Superior temporal gyrus (tissue), 1 donor: ENCODE measurements around the gene RTKN.
"Not testable (repeated sequence)": the region's sequence is repeated elsewhere in the genome, so short reads cannot be mapped to it uniquely, and the experiment has no call there.

Experiments
- DNase-seq: peaks from one replicate; pipeline ENCODE4 v3.0.0-alpha.2; 2016; ENCODE audit errors: extremely low spot score

The RTKN gene, protein sequence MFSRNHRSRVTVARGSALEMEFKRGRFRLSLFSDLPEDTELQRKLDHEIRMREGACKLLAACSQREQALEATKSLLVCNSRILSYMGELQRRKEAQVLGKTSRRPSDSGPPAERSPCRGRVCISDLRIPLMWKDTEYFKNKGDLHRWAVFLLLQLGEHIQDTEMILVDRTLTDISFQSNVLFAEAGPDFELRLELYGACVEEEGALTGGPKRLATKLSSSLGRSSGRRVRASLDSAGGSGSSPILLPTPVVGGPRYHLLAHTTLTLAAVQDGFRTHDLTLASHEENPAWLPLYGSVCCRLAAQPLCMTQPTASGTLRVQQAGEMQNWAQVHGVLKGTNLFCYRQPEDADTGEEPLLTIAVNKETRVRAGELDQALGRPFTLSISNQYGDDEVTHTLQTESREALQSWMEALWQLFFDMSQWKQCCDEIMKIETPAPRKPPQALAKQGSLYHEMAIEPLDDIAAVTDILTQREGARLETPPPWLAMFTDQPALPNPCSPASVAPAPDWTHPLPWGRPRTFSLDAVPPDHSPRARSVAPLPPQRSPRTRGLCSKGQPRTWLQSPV

DNA sequence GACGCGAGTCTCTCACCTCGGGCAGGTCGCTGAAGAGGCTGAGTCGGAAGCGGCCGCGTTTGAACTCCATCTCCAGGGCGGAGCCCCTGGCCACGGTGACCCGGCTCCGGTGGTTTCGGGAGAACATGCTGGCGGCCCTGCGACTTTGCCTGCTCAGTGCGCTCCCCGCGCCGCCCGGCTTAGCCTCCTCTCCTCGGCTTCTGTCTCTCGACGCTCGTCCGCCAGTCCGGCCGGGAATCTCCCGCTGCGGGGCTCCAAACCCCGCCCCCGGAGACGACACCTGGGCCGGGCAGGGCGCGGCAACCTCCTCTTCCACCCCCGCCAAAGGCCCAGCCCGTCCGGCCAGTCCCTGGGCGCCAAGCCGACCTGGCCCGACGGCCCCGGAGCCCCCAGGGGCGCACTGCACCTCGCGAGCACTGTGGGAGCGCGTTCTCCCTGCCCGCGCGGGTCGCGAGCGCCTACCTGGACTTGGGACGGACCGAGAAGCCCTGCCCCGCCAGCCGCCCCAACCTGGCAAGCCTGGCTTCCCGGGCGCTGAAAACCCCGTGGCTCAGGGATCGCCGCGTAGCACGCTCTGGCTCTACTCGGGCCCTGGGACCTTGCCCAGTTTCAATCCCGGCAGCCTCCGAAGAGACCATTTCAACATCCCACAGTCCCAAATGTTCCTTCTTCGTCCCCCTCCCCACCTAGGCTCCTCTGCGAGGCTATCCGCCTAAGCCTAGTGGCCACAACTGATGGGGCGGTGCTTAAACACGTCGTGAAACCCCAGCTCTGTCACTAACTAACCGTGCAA, at the start of gene RTKN:
TSS of gene RTKN (minus strand) at position 248 of the 793 bp plus-strand sequence. CDS start at position 127, 121 bp downstream.
- no peak for DNase-seq

DNA sequence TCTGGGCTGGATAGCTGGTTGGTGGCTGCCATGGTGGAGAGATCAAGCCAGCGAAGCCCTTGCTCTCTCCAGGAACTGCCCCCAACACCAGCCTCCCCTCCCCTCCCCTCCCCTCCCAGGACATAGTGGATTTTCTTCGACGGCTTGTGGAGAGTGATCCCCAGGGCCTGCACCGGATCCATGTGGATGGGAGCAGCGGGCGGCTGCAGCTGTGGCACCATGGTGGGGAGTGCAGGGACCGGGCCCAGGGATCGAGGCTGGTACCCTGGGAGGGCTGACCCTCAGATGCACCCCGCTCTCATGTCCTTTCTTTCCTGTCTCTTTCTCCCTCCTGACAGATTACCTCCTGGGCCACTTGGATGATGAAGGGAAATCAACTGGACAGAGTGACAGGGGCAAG, 48.2 kb upstream of the RTKN start:
- DNase-seq, result no peak

DNA sequence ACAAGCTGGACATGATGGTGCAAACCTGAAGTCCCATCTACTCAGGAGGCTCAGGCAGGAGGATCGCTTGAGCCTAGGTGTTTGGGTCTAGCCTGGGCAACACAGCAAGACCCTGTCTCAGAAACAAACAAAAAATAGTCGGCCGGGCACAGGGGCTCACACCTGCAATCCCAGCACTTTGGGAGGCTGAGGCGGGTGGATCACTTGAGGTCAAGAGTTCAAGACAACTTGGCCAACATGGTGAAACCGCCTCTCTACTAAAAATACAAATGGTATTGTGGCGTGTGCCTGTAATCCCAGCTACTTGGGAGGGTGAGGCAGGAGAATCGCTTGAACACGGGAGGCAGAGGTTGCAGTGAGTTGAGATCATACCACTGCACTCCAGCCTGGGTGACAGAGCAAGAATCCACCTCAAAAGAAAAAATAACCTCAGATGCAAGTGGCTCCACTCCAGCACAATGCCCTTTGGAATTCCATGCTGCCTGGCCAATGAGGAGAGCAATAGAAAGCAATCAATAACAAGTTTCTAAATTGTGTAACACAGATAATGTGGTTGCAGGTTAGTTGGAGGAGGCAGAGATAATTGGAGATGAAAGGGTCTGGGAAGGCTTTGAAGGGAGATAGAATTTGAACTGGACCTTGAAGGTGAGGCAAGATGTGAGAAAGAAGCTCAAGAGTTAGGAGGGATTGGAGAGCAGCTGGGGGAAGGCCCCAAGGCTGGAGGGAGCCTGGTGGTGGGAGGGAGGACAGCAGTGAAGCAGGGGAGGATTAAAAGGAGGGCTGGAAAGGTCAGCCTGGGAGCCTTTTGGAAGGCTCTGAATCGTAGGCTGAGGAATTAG, 47.1 kb upstream of the RTKN start:
- DNase-seq, result no peak

DNA sequence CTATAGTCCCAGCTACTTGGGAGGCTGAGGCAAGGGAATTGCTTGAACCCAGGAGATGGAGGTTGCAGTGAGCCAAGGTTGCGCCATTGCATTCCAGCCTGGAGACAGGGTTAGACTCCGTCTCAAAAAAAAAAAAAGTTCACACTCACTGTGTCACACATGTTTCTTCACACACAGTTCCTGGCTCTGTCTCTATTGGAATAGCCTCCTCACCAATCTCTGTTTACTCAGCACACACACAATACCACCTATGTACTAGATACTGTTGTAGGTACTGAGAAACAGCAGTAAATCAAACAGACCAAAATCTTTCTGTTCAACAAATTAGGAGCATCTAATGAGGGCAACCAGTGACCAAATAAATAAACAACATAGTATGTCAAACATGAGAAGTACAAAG, 44.4 kb upstream of the RTKN start:
- no peak for DNase-seq

DNA sequence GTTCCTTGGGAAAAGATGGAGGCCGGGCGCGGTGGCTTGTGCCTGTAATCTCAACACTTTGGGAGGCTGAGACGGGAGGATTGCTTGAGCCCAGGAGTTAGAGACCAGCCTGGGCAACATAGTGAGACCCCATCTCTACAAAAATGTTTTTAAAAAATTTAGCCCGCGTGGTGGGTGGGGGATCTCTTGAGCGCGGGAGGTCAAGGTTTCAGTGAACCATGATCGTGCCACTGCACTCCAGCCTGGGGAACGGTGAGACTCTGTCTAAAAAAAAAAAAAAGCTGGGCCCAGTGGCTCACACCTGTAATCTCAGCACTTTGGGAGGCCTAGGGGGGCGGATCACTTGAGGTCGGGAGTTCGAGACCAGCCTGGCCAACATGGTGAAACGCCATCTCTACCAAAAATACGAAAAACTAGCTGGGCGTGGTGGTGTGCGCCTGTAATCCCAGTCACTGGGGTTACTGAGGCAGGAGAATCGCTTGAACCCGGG, 42.0 kb upstream of the RTKN start:
- DNase-seq, result not testable (repeated sequence)

DNA sequence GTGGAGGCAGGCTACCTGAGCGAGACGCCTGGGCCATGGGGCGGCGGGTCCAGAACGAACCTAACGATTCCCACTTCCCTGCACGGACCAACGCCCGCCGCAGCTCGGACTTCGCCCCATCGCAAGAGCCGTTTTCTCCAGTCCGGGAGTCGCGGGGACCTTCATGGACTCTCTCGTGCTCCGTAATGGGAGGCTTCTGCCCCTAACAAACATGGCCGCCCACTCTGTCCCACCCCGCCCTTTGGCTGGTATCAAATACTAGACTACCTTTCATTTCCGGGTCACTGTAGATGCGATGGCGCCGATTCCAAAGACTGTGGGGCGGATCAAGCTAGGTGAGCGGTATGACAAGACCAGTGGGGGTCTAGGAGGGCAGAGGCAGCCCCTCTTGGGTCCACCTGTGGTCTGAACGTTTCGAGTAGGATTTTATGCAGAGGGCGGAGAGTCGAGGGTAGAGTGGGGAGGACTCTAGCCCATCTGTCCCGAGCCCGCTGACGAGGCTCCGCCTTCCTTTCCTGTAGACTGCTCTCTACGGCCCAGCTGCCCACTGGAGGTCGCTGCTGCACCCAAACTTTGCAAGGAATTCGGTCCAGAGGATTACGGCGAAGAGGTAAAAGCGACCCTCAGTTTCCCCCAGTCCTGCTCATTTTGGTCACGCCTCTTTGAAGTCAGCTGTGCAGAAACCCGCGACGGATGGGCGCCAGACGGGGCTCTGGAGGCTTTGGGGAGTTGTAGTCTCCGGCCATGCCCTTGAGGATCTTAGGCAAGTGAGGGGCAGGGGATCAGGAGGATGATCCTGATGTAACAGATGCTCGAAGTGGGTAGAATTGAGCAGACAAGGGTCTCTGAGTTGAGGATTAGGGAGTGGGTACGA, 41.3 kb upstream of the RTKN start, which contains the start of the genes CCDC142 and TTC31:
TSS of gene CCDC142 (minus strand) at position 198 of the 874 bp plus-strand sequence. CDS start at position 37, 161 bp downstream.
TSS of gene TTC31 (plus strand) at position 281 of the 874 bp plus-strand sequence. CDS start at position 296, 15 bp downstream.
- peak; percentile 99 for DNase-seq

DNA sequence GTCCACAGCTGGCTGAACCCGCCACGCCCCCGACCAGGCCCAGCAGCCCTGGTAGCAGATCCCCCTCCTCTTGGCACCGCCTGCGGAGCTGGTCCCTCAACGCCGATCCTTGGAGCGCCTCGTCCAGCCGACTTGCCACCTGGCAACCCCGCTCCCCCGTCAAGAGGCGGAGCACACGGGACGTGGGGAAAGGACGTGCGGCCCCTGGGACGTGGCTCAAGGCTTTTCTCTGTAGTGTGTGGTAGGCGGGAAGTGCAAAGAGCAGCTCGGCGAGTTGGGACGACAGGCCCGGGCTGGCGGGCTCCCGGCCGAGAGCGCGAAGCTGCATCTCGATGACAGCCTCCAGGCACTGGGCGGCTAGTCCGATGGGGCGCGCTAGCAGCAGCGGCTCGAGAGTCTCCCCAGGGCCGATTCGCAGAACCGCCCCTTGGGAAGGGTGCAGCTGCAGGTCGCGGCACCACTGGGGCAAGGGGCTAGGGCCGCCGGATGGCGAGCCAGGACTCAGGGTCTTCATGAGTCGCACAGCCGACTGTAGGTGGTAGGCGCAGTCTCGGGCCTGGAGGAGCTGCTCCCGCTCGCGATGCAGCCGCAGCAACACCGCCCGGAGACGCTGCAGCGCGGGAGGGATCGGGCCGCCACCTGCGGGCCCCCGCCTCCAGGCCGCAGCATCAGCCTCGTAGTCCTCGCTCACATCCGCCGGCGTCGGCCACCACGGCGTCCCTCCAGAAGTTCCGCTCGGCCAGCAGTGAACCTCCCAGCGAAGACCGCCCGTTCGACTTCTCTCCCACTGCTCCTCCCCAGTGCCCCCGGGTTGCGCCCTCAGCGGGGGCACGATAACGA, 40.4 kb upstream of the RTKN start:
- peak; percentile 10 for DNase-seq

DNA sequence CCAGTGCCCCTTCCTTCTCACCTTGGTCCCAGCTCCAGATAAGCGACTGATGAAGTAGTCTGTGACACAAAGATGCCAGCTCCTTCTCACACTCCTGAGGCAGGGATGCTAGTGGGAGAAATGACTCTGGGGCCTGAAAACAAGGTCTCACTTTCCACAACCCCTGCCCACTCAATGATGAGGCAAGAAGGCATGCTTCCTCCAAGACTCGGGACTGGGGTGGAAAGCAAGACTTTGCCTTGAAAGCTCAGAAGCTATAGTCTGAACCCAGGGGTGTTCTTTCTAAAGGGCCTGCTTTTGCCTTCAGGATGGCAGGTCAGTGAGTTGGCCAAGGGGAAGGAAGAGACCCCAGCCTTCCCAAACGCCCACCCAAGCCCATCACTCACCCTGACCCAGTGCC, 39.7 kb upstream of the RTKN start:
- DNase-seq, result no peak

DNA sequence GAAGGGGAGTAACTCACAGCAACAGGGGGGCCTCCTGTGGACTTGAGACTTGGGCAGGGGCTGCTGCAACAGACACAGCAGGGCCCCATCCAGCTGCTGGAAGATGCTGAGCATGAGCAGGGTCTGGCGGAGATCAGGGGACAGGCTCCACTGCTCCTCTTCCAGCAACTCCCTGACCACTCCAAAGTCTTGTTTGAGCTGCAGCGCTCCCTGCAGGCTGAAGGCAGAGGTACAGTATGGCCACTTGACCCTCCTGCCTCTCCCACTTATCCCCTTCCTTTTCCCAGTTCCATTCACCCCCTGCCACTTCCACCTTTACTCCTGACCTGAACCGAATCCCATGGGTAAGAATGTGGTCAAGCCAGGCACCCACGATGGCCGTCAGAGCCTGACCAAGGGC, 33.2 kb upstream of the RTKN start:
- DNase-seq, result no peak

DNA sequence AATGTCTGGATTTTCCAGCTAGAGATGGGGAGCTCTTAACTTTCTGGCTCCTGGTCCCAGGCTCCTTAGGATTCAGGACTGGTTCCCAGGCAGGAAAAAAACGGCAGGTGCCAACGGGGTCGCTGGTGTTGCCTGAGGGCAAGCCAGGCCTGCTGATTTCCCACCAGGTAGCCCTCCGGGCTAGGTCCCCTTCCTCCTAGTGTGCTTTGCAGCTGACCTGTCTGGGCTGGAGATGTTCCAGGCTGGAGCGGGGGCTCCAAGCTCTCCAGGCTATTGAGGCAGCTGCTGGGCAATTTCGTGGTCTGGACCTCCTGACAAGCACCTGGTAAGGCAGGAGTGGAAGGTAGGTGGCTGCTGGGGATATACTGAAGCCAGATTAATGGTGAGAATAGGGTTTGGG, 32.7 kb upstream of the RTKN start:
- no peak for DNase-seq

DNA sequence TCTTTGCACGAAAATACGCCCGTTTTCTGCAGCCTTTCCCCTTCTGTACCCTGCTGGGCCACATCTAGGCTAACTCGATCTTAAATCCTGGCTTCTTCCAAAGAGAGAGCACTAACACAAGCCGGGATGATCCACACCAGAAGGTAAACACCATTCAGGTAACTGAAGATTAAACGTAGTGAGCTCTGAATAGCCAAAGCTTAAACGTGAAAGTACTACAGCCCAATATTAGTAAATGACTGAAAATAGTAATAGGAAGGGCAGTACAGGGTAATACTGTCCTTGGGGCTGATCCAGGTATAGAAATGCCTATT, 31.2 kb upstream of the RTKN start:
- no peak for DNase-seq

DNA sequence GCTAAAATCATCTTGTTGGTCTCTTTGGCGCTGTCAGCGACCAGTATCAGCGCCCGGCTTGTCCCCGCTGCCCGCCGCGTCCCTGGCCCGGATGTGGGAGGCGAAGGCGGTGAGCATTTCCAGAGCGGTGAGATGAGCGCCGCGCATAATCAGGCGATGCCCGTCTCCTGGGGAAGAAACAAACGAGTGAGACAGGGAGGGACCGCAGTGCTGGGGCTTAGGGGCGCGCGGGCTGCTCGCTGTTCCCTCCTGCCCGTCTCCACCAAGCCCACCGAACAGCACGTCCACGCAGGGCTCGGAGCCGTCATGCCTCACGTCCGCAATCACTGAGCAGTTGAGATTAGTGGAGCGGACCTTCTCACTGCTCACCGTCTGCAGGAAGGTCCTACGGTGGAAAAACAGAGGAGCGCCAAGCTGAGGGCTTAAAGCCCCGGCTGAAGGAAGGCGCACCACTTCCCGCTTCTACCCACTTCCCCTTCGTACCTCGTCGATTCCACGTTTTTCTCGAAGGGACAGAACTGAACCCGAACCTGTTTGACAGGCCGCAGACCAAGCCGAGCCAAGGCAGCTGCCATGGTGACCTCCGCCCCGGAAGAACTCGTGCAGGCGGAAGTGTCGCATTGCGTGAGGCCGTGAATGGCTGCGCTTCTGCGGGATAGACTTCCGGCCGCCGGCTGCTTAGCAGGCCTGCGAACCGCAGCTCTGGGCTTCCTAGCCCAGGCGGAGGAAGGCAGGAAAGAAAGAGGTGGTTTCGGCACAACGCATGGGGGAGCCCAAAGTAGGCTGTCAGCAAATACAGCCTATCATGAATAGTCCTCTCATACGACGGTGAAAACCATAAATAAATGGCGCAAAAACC, 30.6 kb upstream of the RTKN start, which contains the start of gene MRPL53:
TSS of gene MRPL53 (minus strand) at position 595 of the 859 bp plus-strand sequence. CDS start at position 575, 20 bp downstream.
- peak; percentile 98 for DNase-seq

DNA sequence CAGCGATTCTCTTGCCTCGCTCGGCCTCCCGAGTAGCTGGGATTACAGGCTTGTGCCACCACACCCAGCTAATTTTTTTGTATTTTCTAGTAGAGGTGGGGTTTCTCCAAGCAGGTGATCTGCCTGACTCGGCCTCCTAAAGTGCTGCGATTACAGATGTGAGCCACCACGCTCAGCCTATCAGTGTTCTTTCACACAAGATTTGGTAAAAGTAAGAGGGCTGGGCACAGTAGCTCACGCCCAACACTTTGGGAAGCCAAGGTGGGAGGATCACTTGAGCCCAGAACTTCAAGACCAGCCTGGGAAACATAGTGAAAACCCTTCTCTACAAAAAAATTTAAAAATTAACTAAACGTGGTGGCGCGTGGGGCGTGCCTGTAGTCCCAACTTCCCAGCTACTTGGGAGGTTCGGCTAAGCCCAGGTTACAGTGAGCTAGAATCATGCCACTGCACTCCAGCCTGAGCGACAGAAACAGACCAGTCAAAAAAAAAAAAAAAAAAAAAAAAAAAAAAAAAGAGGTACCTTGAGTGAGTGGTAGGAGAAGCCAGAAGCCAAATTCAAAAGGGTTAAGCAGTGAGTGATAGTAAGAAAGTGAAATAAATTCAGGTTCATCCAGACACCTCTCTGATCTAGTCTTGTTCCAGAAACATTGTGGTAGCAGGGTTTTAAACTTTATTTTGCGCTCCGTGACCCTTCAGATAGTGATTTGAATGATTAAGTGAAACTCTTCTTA, 29.8 kb upstream of the RTKN start:
- no peak for DNase-seq

DNA sequence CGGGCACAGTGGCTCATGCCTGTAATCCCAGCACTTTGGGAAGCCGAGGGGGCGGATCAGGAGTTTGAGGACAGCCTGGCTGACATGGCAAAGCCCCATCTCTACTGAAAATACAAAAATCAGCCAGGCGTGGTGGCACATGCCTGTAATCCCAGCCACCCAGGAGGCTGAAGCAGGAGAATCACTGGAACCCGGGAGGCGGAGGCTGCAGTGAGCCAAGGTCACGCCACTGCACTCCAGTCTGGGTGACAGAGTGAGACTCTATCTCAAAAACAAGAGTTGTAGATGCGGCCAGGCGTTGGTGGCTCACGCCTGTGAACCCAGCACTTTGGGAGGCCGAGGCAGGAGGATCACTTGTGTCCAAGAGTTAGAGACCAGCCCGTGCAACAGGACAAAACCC, 29.0 kb upstream of the RTKN start:
- not testable (repeated sequence) for DNase-seq

DNA sequence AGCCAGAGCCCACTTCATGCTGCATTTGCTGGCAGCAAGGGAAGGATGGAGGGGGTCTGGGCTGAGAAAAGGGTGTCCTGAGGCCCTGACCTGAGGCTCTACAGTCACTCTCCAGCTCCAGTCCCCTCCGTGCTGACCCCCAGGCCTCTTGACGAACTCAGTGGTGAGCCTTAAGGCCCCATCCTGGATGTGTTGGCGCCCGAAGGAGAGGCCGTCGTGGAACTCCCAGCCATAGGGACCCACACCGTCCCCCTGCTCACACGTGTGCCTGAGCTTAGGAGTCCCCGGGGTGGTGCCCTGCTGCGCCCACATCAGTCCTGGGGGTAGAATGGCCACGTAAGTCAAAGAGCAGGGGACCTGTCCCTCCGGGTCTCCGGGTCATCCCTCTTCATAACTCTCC, 22.7 kb upstream of the RTKN start:
- DNase-seq, result no peak

DNA sequence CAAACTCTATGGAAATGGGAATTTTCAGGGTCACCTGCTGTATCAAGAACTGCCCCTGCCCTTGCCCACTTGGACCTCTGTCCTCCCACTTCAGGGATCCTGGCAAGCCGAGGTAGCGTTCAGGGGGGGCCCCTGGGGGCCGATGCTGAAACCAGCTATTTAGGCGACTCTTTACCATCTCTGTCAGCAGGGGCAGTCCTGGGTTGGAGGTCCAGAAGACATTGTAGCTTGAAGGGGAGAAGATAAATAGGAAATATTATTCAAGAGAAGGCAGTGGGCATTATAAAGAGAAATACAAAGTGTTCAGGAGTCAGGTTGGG, 21.0 kb upstream of the RTKN start:
- DNase-seq, result no peak

DNA sequence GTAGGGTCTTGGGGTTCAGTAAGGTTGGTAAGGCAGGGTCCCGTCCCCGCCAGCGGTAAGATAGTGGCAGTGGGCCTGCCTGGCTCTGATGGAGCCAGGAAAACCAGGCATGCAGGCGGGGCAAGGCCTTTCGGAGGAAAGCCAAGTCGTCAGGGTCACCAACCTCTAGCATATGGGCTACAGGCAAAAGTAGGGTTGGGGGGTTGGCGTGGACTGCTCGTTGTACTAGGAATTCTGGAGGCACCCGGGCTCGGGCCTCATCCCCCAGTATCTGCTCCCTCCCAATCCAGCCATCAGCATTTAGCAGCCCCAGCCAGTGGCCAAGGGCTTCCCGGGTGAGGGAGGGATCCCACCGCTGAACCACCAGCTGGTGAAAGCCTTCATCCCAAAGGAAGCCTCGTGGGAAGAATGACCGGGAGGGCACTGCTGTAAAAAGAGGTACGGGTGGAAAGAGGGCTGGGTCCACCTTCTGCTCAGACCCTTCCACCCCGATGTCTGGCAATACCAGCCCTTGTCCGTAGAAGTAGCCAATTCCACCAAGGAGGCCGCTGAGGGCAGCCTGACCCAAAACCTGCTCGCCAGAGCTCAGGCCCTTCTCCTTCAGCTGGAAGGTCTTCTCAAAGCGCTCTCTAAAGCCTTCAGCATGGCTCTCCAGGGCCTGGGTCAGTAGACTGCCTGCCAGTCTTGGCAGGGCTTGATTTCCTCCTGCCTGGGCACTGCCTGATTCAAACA, 20.5 kb upstream of the RTKN start:
- DNase-seq, result no peak
